ENCODE measurements around the gene WNK4.
A peak's percentile ranks its signal among the peaks of the same experiment; 100 is the strongest.

Gene WNK4

GRCh38 chr17:42841975-42842685 lies 61.7 kb downstream of the WNK4 start:
- DNase-seq = no peak

DNA sequence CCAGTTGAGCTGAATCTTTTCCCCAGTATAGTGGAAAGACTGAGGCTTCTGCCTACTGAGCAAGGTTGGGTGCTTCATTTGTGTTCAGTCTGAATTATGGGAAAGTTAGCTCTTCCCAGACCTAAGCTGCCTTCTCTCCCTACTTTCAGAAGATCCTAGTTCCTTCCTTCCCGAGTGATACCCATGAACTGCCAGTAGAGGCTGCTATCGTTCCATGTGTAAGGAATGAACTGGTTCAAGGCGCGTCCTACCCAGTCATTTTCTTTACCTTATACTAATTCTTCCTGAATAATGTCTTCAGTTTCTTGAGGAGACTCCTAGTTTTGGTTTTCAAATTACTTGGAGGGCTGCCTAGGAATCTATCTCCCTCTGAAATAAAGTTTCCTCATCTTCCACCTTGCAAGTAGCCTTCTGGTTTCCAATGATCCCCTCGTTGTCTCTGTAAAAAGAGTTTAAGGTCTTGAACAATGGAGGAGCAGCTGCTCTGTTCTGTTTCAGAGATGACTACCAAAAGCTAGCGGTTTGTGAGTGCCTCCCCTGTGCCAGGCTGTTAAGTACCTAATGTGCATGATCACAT lies 63.0 kb downstream of the WNK4 start:
- DNase-seq = peak; percentile 33

GRCh38 chr17:42844271-42844670 lies 63.9 kb downstream of the WNK4 start, which contains the start of gene AOC2:
Gene AOC2, plus strand, starts transcription at chr17:42844580. Its CDS starts 47 bp downstream, at chr17:42844627.
- DNase-seq = no peak

GRCh38 chr17:42844761-42845555 lies 64.5 kb downstream of the WNK4 start:
- DNase-seq = no peak

- no peak for DNase-seq
Measured at GRCh38 chr17:42845556-42845917, 65.1 kb downstream of the WNK4 start.

DNA sequence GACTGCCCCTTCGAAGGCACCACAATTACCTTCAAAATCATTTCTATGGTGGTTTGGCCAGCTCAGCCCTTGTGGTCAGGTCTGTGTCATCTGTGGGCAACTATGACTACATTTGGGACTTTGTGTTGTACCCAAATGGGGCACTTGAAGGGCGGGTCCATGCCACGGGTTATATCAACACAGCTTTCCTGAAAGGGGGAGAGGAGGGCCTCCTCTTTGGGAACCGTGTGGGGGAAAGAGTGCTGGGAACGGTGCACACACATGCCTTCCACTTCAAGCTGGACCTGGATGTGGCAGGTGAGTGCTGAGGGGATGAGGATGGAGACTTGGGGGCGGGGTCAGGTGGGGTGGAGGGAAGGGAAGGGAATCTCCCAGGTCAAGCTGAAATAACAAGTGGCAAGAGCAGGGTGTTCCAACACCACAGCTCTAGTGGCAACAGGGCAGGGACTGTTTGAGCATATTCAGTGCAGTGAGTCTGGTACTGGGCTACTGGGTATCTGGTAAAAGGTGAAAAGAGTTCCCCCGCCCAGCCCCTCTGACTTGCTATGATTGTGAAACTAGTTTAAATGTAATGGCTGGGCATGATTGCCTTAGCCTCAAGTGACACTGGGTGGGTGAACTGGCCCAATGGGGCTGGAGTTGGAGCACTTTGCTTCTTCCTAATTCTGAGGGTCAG lies 65.6 kb downstream of the WNK4 start:
- DNase-seq = no peak
